Measurements from ENCODE around the gene RANBP3.

Gene RANBP3

GRCh38 chr19:5925830-5926427, 52.0 kb downstream of the RANBP3 start:
- DNase-seq, result no peak

DNA sequence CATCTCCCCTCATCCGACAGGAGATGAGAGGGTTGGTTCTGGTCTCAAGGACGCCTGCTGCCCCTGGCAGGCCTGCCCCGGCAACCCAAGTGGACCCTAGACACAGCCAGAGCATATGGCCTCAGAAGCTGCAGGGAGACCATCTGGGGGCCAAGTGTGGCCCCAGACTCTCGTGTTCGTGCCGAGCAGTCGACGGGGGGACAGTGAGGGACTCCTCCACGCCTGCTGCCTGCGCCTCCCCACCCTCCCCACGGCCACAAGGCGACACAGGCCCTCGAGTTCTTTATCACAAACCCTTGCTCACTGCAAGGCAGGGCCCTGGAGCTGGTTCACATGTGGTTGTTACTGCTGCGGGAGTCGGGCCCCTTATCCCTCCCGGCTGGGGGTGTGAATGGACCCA, 54.6 kb downstream of the RANBP3 start:
- DNase-seq, result no peak

GRCh38 chr19:5922161-5922545, 55.8 kb downstream of the RANBP3 start:
- no peak for DNase-seq

DNA sequence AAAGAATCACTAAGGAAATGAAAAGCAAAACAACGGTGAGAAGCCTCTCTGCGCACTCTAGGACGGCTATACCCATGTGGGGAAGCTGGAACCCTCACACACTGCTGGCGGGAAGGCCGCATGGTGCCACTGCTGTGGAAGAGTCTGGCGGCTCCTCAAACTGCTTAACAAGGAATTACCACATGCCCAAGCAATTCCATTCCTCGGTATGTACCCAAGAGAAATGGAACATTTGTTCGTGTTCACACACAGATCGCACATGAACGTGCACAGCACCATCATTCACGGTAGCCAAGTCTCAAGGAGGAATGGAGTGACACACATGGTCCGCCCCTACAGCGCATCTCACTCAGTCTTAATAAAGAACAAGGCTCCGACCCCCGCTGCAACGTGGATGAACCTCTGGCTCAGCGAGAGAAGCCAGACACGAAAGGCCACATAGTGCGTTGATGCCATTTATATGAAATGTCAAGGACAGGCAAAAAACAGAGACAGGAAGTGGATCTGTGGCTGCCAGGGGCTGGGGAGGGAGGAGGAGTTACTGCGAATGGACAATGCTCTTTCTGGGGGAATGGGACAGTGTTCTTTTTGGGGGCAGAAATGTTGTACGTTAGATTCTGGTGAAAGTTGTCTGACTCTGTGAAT, 56.3 kb downstream of the RANBP3 start:
- no peak for DNase-seq

GRCh38 chr19:5918463-5919079, 59.4 kb downstream of the RANBP3 start:
- DNase-seq, result no peak

- DNase-seq, result no peak
Observed at GRCh38 chr19:5917431-5918107, 60.4 kb downstream of the RANBP3 start.

GRCh38 chr19:5916181-5916708, 61.7 kb downstream of the RANBP3 start:
- DNase-seq, result no peak

DNA sequence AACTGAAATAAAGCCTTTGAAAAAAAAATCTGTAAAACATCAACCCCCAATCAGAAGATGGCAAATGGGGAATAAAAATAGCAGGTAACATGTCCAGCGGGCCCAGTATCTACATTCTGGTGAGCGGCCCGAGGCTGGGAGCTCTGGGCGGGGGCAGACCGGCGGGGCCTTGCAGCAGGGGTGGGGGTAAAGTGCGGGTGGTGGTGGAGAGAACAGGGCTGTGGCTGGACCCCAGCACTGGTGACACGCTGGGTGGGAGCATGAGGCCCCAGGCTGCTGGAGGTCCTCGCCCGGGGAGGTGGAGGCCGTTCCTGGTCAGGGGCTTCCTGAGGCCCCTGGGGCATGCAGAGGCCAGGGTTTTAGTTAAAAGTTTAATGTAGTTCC, 62.2 kb downstream of the RANBP3 start:
- DNase-seq, result no peak

- no peak for DNase-seq
Observed at GRCh38 chr19:5914946-5915781, 62.8 kb downstream of the RANBP3 start.

GRCh38 chr19:5914358-5914774, 63.6 kb downstream of the RANBP3 start:
- DNase-seq, result no peak

DNA sequence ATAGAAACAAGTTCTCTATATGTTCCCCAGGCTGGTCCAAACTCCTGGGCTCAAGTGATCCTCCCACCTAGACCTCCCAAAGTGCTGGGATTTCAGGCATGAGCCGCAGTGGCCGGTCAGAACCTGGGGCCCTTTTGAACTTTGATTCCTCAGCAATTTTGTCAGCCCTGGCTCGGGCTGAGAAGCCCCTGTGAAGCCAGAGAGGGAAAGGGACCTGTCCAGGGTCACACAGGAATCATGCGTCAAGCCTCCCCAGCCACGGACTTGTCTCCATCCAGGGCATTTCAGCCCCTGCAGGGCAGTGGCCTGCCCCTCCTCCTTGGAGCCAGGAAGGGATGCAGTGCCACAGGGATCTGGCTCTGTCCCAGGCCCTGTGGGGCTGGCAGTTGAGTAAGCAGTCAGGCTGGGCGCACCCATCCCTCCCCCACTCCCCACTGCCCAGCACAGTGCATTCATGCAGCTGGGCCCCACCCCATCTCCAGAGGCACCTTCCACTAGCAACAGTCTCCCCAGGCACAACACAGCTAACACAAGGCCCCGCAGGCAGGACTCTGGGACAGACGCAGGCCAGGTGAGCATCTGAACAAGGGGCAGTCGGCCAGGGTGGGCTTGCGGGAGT, 64.1 kb downstream of the RANBP3 start, which contains the start of gene CAPS:
TSS of gene CAPS (plus strand) at position 516 of the 619 bp plus-strand sequence. CDS start 153 bp downstream, outside the sequence.
- DNase-seq, result peak; percentile 82

DNA sequence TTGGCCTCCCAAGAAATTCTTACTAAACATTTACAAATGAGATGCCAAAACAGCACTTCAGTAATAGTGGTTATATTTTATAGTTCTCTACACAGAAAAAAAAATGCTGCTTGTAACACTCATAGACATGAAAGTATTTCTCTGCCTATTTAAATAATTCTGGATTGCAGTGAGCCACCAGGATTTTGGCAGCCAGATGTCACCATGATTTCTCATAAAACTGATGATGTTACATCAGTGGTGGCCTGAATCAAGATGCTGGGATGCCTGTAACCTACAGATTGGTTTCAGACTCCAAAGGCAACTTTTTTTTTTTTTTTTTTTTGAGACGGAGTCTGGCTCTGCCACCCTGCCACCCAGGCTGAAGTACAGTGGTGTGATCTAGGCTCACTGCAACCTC, 66.6 kb downstream of the RANBP3 start:
- peak; percentile 50 for DNase-seq

GRCh38 chr19:5910638-5910907, 67.4 kb downstream of the RANBP3 start:
- DNase-seq, result no peak

DNA sequence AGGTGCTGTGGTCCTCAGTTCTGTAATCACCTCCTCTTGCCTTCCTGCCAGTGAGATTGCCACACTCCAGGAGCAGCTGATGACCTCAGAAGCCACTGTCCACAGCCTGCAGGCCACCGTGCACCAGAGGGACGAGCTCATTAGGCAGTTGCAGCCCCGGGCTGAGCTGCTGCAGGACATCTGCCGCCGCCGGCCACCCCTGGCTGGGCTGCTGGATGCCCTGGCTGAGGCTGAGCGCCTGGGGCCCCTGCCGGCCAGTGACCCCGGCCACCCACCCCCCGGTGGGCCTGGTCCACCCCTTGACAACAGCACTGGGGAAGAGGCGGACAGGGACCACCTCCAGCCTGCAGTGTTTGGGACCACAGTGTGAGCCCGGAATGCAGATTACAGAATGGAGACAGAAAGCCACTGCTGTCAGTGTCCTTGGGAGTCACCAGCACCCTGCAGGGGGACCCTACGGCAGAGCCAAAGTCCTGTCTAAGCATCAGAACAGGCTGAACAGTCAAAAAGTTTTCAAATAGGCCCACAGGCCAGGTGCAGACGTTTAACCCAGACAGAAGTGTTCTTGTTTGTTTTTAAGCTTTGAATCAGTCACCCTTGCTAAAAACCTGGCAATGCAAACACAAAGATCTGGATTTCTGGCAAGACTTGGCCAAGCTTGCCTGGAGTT, 69.0 kb downstream of the RANBP3 start:
- DNase-seq, result no peak

- no peak for DNase-seq
Observed at GRCh38 chr19:5907241-5907640, 70.7 kb downstream of the RANBP3 start.

DNA sequence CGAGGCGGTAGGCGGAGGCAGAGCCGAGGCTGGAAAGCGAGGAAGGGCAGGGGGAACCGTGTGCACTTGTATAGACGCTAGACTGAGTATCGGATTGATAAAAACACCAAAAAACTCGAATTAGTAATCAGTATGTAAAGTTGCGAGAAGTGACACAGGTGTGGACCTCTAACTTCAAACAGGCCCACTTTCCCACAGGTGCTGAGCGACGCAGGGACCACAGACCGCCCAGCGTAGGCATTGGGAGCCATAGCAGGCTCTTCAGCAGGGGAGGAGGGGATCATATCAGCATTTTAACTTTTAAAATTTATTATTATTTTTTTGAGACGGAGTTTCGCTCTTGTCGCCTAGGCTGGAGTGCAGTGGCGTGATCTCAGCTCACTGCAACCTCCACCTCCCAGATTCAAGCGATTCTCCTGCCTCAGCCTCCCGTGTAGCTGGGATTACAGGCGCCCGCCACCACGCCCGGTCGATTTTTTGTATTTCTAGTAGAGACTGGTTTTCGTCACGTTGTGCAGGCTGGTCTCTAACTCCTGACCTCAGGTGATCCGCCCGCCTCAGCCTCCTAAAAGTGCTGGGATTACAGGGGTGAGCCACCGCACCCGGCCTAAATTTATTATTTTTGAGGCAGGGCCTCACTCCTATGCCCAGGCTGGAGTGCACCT, 72.7 kb downstream of the RANBP3 start:
- no peak for DNase-seq

DNA sequence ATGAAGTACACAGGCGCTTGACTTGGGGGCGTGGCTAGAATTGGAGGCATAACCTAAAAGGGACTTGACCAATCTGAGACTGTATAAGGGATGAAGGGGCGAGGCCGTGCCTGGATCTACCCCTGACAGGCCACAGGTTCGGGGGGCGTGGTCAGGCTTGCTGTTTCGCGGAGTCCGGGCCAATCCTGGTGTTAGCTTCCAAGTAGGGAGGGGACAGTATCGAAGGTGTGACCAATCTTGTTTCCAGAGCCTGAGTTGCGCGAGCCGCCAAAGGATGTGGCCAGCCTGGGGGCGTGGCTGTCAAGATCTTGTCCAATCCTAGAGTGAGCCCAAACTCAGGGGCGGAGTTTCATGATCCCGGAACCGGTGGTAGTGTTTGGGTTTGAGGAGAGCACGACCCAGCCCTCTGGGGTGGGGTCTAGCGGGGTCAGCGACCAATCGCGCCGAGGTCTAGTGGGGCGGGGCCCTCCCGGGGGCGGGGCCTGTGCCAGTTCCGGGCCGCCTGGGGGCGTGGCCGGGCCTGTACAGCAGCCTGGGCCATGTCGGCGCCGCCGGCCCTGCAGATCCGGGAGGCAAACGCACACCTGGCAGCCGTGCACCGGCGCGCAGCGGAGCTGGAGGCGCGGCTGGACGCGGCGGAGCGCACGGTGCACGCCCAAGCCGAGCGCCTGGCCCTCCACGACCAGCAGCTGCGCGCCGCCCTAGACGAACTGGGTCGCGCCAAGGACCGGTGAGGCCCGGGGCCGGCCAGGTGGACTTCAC, 73.4 kb downstream of the RANBP3 start, which contains the start of gene VMAC:
TSS of gene VMAC (plus strand) at position 521 of the 762 bp plus-strand sequence. CDS start at position 540, 19 bp downstream.
- DNase-seq, result peak; percentile 100

DNA sequence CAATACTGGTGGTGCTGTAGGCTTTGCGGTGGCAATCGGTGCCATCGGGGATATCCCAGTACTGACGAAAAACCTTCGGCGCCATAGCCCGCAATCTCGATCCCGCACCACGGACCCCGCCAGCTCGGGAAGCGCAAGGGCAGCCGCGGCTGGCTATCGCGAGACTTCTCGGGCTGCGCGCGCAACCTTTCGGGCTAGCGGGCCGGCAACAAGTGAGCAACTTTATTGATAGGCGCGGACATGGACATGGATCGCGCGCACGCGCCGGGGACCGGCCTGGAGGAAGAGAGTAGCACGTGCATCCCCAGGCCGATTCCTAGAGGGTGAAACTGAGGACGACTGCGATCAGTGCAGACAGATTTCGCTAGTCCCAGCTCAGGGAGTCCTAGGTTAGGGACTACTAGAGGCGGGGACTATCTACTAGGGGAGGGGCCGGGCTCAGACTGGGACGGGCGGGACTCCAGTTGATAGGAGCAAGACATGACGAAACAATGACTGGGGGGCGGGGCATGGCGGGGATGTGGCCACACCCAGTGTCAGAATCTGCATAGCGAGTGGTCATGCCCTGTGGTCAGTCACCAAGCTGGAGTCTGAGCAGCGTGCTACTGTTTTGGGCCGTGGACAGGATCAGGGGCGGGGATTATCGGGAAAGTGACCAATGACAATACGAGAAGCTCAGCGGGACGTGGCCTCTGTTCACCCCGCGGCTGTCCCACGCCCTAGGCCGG, 74.2 kb downstream of the RANBP3 start, which contains the start of gene NDUFA11:
TSS of gene NDUFA11 (minus strand) at position 167 of the 728 bp plus-strand sequence. CDS start at position 85, 82 bp downstream.
- peak; percentile 96 for DNase-seq

- DNase-seq, result peak; percentile 43
Observed at GRCh38 chr19:5903056-5903623, 74.8 kb downstream of the RANBP3 start.
